ENCODE results near the gene GRIP1. TPM values are rescaled to one million over a fixed set of nuclear protein-coding genes. Genes with fewer than 3 reads are reported as not detected.

The GRIP1 gene
- total RNA-seq, 1 experiment from 2014 or later: 3.8 TPM

- DNase-seq (ENCODE audit: low read depth): no peak
Measured at GRCh38 chr12:66449531-66449930, 229.3 kb downstream of the GRIP1 start.

- no peak for DNase-seq (ENCODE audit: low read depth)
Measured at GRCh38 chr12:66447643-66448042, 231.2 kb downstream of the GRIP1 start.

- no peak for DNase-seq (ENCODE audit: low read depth)
Measured at GRCh38 chr12:66446276-66446675, 232.6 kb downstream of the GRIP1 start.

GRCh38 chr12:66441905-66442559, 236.8 kb downstream of the GRIP1 start:
- DNase-seq (ENCODE audit: low read depth): no peak

- peak; percentile 38 for DNase-seq (ENCODE audit: low read depth)
Measured at GRCh38 chr12:66438601-66439000, 240.3 kb downstream of the GRIP1 start.

GRCh38 chr12:66430106-66430505, 248.8 kb downstream of the GRIP1 start:
- no peak for DNase-seq (ENCODE audit: low read depth)

GRCh38 chr12:66428870-66429269, 250.0 kb downstream of the GRIP1 start:
- DNase-seq (ENCODE audit: low read depth): no peak

- no peak for DNase-seq (ENCODE audit: low read depth)
Measured at GRCh38 chr12:66428261-66428660, 250.6 kb downstream of the GRIP1 start.

GRCh38 chr12:66426696-66427095, 252.2 kb downstream of the GRIP1 start:
- no peak for DNase-seq (ENCODE audit: low read depth)

GRCh38 chr12:66423266-66423665, 255.6 kb downstream of the GRIP1 start:
- DNase-seq (ENCODE audit: low read depth): no peak

- no peak for DNase-seq (ENCODE audit: low read depth)
Measured at GRCh38 chr12:66418908-66419307, 260.0 kb downstream of the GRIP1 start.

GRCh38 chr12:66417217-66417616, 261.7 kb downstream of the GRIP1 start:
- no peak for DNase-seq (ENCODE audit: low read depth)

- peak; percentile 56 for DNase-seq (ENCODE audit: low read depth)
Measured at GRCh38 chr12:66409195-66409871, 269.5 kb downstream of the GRIP1 start.

GRCh38 chr12:66405395-66405794, 273.5 kb downstream of the GRIP1 start:
- peak; percentile 58 for DNase-seq (ENCODE audit: low read depth)

- DNase-seq (ENCODE audit: low read depth): no peak
Measured at GRCh38 chr12:66403746-66404145, 275.1 kb downstream of the GRIP1 start.

GRCh38 chr12:66399911-66400306, 279.0 kb downstream of the GRIP1 start:
- no peak for DNase-seq (ENCODE audit: low read depth)

- peak; percentile 28 for DNase-seq (ENCODE audit: low read depth)
Measured at GRCh38 chr12:66398931-66399910, 279.7 kb downstream of the GRIP1 start.

GRCh38 chr12:66397574-66398290, 281.1 kb downstream of the GRIP1 start:
- no peak for DNase-seq (ENCODE audit: low read depth)

GRCh38 chr12:66393890-66394289, 285.0 kb downstream of the GRIP1 start:
- DNase-seq (ENCODE audit: low read depth): no peak

- no peak for DNase-seq (ENCODE audit: low read depth)
Measured at GRCh38 chr12:66392266-66392915, 286.5 kb downstream of the GRIP1 start.

GRCh38 chr12:66388517-66388916, 290.4 kb downstream of the GRIP1 start:
- DNase-seq (ENCODE audit: low read depth): no peak
